ENCODE measurements around the gene ZSCAN1.
A peak's percentile ranks its signal among the peaks of the same experiment; 100 is the strongest.

ZSCAN1 gene

GRCh38 chr19:58084596-58085347 lies 50.9 kb downstream of the ZSCAN1 start:
- DNase-seq (no peak), ATAC-seq (no peak)

DNA sequence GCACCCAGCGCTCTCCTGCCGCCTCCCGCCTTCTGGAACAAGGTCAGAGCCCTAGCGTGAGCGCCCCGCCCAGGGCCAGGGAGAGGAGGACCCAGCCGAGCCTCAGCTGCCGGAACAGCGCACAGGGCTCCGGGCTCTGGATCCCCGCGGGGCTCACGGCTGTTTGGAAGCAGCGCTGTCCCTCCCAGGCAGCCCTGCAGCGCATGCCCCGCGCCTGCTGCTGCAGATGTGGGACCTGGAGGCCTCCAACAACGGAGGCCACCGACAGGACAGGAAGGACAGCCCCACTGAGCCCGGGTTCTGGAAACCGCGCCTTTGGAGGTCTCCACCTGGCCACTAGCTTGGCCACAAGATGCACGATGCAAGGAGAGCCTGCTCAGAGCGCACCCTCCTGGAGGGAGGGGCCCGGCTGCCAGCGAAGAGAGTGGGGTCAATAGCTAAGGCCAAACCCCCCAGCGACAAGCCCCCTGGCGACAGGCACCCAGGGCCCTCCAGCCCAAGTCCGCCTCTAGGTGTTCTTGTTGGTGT lies 51.6 kb downstream of the ZSCAN1 start:
- DNase-seq (no peak), ATAC-seq (no peak)

GRCh38 chr19:58086825-58087710 lies 53.2 kb downstream of the ZSCAN1 start:
- no peak for ATAC-seq
- DNase-seq = no peak

GRCh38 chr19:58088521-58089052 lies 54.8 kb downstream of the ZSCAN1 start:
- DNase-seq = no peak
- no peak for ATAC-seq

- ATAC-seq (no peak), DNase-seq (no peak)
Observed at GRCh38 chr19:58089846-58090245, 56.0 kb downstream of the ZSCAN1 start.

DNA sequence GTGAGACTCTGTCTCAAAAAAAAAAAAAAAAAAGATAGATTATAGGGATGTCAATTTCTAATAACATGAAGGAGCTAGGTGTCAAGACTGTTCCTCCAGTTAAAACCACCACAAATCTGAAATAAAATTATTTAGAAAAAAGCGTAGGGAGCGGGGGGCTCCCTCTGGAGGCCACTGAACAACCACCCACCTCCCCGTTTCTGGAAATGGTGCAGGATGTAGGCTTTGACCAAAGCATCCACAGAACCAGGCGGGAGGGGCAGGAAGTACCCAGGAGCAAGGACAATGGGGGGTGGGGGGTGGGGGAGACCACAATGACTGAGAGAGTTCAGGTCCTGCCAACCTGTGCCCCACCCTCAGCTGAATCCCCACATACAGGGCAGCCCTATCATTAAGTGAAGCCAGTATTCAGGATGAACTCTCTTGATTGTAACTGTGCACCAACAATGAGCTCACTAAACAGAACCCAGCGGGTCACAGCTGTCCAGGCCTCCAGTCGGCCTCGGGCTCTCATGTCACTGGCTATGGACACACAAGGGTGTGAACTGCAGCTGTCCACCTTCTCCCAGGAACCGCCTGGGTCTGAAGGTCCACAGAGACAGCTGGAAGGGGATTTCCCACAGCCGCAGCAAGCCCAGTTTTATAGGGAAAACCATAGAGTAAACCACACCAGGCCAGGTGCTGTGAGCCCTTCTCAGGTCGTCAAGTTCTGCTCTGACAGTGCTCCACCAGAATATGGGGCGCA lies 57.6 kb downstream of the ZSCAN1 start:
- DNase-seq (no peak), ATAC-seq (no peak)

DNA sequence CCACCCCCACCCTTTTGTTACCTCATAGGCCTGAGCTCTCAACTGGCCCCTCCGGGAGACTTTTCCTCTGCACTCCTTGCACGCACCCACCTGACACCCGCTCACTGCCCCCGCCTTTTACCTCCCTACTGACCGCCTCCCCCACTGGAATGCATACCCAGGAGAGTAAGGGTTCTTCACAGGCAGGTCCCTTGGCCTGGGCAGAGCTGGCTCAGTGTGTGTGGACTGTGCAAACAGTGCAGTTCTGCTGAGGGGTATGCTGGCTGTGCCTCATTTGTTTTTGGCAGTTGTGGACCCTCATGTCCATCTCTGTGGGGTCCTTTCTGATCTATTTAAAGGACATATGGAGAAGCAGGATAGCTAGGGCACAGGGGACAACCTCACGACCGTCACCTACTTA lies 59.2 kb downstream of the ZSCAN1 start:
- ATAC-seq (no peak), DNase-seq (no peak)

DNA sequence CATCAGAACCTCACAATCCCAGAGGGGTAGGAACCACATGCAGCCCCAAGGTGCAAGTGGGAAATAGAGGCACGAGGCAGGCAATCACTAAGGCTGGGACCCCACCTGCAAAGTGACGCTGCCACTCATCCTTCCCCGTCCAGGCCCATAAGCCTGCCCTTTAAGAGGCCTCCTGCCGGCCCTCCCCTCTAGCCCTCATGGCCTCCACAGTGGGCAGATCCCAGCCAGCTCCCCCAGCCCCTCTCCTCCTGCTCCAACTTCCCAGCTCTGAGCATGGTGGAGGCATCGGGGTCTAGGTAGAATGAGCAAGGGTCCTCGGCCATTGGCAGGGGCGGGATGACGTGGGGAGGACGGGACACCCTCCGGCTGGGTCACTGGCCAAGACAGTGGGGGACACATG lies 61.5 kb downstream of the ZSCAN1 start:
- ATAC-seq (no peak), DNase-seq (no peak)

- DNase-seq (no peak), ATAC-seq (no peak)
Observed at GRCh38 chr19:58096884-58097283, 63.1 kb downstream of the ZSCAN1 start.

DNA sequence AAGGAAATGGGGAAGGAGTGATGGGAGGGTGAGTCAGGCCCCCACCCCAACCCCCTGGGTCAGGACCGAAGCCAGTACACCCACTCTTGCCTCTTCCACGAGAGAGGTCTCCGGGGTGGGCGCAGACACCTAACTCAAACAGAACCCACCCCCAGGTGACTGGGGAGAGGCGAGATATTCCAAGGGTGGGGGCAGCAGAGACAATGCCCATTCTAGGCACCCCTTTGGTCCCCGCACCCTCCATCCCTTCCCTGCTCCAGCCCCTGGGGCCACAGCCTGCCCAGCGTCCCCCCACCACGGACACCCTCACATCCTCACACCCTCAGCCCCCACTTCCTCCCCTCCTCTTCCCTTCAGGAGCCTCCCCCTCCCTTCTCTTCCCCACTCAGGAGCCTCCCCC lies 63.5 kb downstream of the ZSCAN1 start:
- DNase-seq (no peak), ATAC-seq (no peak)

GRCh38 chr19:58097781-58098681 lies 64.2 kb downstream of the ZSCAN1 start, which contains the start of gene ZSCAN18:
ZSCAN18 (minus strand) TSS chr19:58098231; CDS start chr19:58090267, 7,964 bp downstream.
- DNase-seq = peak; percentile 97
- ATAC-seq = peak; percentile 98

DNA sequence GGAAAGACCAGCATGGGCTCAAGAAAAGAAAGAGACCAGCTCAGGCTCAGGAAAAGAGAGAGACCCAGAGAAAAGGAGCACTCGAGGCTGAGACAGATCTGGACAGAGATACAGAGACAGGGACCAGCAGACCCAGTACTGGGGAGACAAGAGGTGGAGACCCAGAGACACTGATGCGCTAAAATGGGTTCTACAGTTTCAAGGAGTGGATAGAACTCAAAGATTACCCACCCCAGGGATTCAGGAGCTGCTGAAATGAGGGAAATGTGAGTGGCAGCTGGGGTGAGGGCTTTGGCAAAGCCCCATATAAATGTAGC lies 64.8 kb downstream of the ZSCAN1 start:
- no peak for DNase-seq
- ATAC-seq = no peak
